Measurements from ENCODE around the gene HK1.

Gene HK1

GRCh38 chr10:69375307-69376151 is 97.2 kb downstream of the HK1 start:
- no peak for DNase-seq (ENCODE audit: low spot score)

- no peak for DNase-seq (ENCODE audit: low spot score)
Measured at GRCh38 chr10:69376662-69377061, 98.4 kb downstream of the HK1 start.

GRCh38 chr10:69377191-69377590 is 98.9 kb downstream of the HK1 start:
- DNase-seq (ENCODE audit: low spot score), result no peak

- no peak for DNase-seq (ENCODE audit: low spot score)
Measured at GRCh38 chr10:69377933-69378332, 99.6 kb downstream of the HK1 start.

GRCh38 chr10:69379800-69380199 is 101.5 kb downstream of the HK1 start:
- DNase-seq (ENCODE audit: low spot score), result no peak

GRCh38 chr10:69382382-69383117 is 104.3 kb downstream of the HK1 start:
- no peak for DNase-seq (ENCODE audit: low spot score)

GRCh38 chr10:69383558-69383957 is 105.3 kb downstream of the HK1 start:
- DNase-seq (ENCODE audit: low spot score), result no peak

GRCh38 chr10:69384320-69384719 is 106.0 kb downstream of the HK1 start:
- no peak for DNase-seq (ENCODE audit: low spot score)

- no peak for DNase-seq (ENCODE audit: low spot score)
Measured at GRCh38 chr10:69385454-69386350, 107.4 kb downstream of the HK1 start.

- no peak for DNase-seq (ENCODE audit: low spot score)
Measured at GRCh38 chr10:69387500-69387899, 109.2 kb downstream of the HK1 start.

GRCh38 chr10:69388488-69388887 is 110.2 kb downstream of the HK1 start:
- no peak for DNase-seq (ENCODE audit: low spot score)

GRCh38 chr10:69389827-69390490 is 111.7 kb downstream of the HK1 start:
- DNase-seq (ENCODE audit: low spot score), result no peak

- no peak for DNase-seq (ENCODE audit: low spot score)
Measured at GRCh38 chr10:69391158-69391557, 112.9 kb downstream of the HK1 start.

GRCh38 chr10:69392481-69393000 is 114.2 kb downstream of the HK1 start:
- DNase-seq (ENCODE audit: low spot score), result peak; percentile 85

- DNase-seq (ENCODE audit: low spot score), result no peak
Measured at GRCh38 chr10:69394020-69394419, 115.7 kb downstream of the HK1 start.

GRCh38 chr10:69397972-69398371 is 119.7 kb downstream of the HK1 start:
- DNase-seq (ENCODE audit: low spot score), result no peak

- no peak for DNase-seq (ENCODE audit: low spot score)
Measured at GRCh38 chr10:69398466-69398865, 120.2 kb downstream of the HK1 start.

GRCh38 chr10:69400936-69401335 is 122.6 kb downstream of the HK1 start:
- no peak for DNase-seq (ENCODE audit: low spot score)

- no peak for DNase-seq (ENCODE audit: low spot score)
Measured at GRCh38 chr10:69401416-69401815, 123.1 kb downstream of the HK1 start.

GRCh38 chr10:69402386-69402785 is 124.1 kb downstream of the HK1 start:
- DNase-seq (ENCODE audit: low spot score), result no peak

- DNase-seq (ENCODE audit: low spot score), result no peak
Measured at GRCh38 chr10:69403066-69403465, 124.8 kb downstream of the HK1 start.

- no peak for DNase-seq (ENCODE audit: low spot score)
Measured at GRCh38 chr10:69403519-69403918, 125.2 kb downstream of the HK1 start.

All from CD4-positive, alpha-beta T cell treated with Interleukin-15 for 4 hours (primary cell).